Small intestine (tissue), 7 donors: ENCODE results near the gene PPARA. TPM values are rescaled to one million over a fixed set of nuclear protein-coding genes. Genes with fewer than 3 reads are reported as not detected.
A peak's percentile ranks its signal among the peaks of the same experiment; 100 is the strongest.

Experiments used
- DNase-seq, 2 donors: peaks; one replicate each; pipeline versions ENCODE4 v3.0.0 to v3.0.0-alpha.2; 2013
- FAIRE-seq: peaks from 2 replicates; lab custom pipeline; 2012; peaks lifted over from hg19 to GRCh38; lab: Jason Lieb, UNC
- H3K27ac ChIP-seq, 3 donors: one replicate each; pipeline ENCODE4 v1.5.1; 2013; ENCODE audit warnings: low read length in 2 of 3, mild to moderate bottlenecking in 2 of 3, control low read depth in 1 of 3, inconsistent platforms in 1 of 3, low read depth in 1 of 3, moderate library complexity in 1 of 3
- H3K27me3 ChIP-seq, 3 donors: one replicate each; pipeline ENCODE4 v1.6.1; 2013; ENCODE audit warnings: low read length in 3 of 3, inconsistent platforms in 1 of 3; ENCODE audit not compliant: control insufficient read depth in 3 of 3, insufficient read depth in 3 of 3
- H3K36me3 ChIP-seq, 3 donors: one replicate each; pipeline ENCODE4 v1.6.1; 2013; ENCODE audit warnings: low read length in 3 of 3, inconsistent platforms in 1 of 3, low read depth in 1 of 3, mild to moderate bottlenecking in 1 of 3, moderate library complexity in 1 of 3; ENCODE audit not compliant: control insufficient read depth in 3 of 3, insufficient read depth in 2 of 3
- H3K4me1 ChIP-seq, 3 donors: one replicate each; pipeline ENCODE4 v1.6.1; 2013; ENCODE audit warnings: low read length in 2 of 3, inconsistent platforms in 1 of 3, low read depth in 1 of 3, mild to moderate bottlenecking in 1 of 3, moderate library complexity in 1 of 3; ENCODE audit not compliant: control insufficient read depth in 3 of 3, insufficient read depth in 2 of 3
- H3K4me3 ChIP-seq, 3 donors: one replicate each; pipeline ENCODE4 v1.5.1; 2013; ENCODE audit warnings: low read length in 3 of 3, control low read depth in 1 of 3, inconsistent platforms in 1 of 3, low read depth in 1 of 3, mild to moderate bottlenecking in 1 of 3, moderate library complexity in 1 of 3
- H3K9me3 ChIP-seq, 2 donors: one replicate each; pipeline ENCODE4 v1.6.1; 2013; ENCODE audit warnings: low read depth in 1 of 2, low read length in 1 of 2; ENCODE audit not compliant: control insufficient read depth in 2 of 2, insufficient read depth in 1 of 2
- WGBS, 3 donors: extraction: QIAGEN DNeasy Blood & Tissue Kit; methylation state at CpG; one replicate each; pipeline ENCODE4 v1.1.7; 2013; 5-methylcytosine and 5-hydroxymethylcytosine counted together
- polyA plus RNA-seq, 4 donors: library from polyadenylated mRNA; stranded (reverse) in 3 of 4; unstranded in 1 of 4; fragments of 200-250 nt in 3 of 4; fragments of 120-200 nt in 1 of 4; gene quantifications; one replicate each; pipeline versions ENCODE4 v1.2.1 to v1.2.3, GENCODE V29; 2013
- donor health status: healthy with polysubstance abuse.
- donor health status: control.
- donor health status: control.
- donor health status: Bipolar disorder and iron deficiency.
- donor health status: healthy.

PPARA gene
- polyA plus RNA-seq, 4 donors, result 19.9 to 53.6 (median 23.0) TPM

DNA sequence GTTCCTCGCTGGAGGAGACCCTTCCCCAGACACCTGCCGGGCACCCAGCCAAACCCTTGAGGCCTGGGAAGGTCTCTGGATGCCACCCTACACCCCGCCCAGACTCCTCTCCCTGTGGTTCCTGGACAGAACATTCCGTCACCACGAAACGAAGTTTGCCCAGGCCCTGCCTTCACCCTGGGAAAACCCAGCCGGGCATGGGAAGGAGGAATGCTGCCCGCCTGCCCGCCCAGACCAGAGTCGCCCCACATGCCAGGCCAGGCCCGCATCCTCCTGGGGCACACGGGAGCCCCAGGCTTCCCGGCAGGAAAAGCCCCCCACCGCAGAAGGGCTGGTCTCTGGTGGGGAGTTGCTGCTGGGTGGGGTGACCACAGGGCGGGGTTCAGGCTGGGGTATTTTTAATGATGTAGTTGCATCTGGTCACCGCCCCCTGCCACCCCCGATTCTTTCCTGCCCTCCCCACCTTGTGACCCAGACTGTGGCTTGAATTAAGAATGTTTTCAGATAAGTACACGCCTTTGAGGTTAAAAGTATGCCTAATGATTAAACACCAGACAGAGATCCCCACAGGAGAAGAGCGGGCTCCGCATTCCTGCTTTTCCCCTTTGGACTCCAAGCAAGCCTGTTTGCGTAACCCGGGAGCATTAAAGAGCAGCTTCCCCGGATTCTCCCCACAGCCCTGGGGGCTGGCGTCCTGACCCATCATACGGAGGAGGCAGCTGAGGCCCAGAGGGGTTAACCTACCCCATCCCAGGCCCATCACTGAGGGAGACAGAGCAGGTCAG is 44.6 kb upstream of the PPARA start:
- no peak for FAIRE-seq

DNA sequence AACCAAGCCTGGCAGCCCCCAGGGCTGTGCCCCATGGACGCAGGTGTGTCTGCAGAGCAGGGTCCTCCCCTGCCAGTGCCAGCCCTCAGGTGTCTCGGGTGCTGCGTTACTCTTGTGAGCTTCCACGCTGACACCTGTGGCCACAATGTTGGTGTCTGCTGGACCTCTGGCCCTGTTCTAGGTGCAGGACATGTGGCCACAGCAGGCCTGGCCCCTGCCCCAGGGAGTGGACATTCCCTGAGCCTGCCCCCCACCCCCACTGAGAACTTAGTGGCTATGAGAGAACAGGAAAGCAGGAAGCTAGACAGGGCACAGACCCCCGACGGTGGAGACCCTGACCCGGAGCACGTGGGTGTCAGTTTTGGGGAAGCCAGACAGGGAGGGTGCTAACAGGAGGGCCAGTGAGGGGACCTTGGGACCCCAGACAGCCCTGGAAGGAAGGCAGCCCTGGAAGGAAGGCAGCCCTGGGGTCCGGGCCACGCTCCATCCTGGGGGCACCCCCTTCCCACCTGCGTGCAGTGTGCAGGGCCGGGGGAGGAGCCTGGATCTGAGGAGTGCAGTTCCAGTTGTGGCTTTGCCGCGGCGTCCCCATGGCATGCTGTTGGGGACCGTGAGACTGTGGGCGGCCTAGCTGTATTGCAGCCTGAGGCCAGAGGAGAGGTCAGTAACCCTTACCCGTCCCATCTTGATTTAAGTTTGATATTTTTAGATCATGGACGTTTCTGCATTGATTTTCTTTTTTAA is 43.9 kb upstream of the PPARA start:
- H3K4me3 ChIP-seq, result no peak overlapping the region
- no peak for FAIRE-seq
- DNase-seq, result no peak

More for the DNA sequence above, 44.6 kb upstream of the PPARA start:
- H3K36me3 ChIP-seq, result peaks cover 3 to 82% (median 9%) of the 10 kb centered on the region in 3 donors
- DNase-seq, result peak; percentile 90 to 92
- no peak overlapping the region for H3K4me3 ChIP-seq
- 16 to 47% (median 32%) methylated on average over 25 of the region's 25 CpGs for WGBS, 3 donors
- no peaks in the 10 kb centered on the region for H3K27me3 ChIP-seq
- H3K9me3 ChIP-seq, result no peaks in the 10 kb centered on the region
- H3K4me1 ChIP-seq, result peaks cover 13 to 53% (median 16%) of the 10 kb centered on the region in 3 donors
- peak overlapping the region; percentile 76 to 94 (median 94) for H3K27ac ChIP-seq

DNA sequence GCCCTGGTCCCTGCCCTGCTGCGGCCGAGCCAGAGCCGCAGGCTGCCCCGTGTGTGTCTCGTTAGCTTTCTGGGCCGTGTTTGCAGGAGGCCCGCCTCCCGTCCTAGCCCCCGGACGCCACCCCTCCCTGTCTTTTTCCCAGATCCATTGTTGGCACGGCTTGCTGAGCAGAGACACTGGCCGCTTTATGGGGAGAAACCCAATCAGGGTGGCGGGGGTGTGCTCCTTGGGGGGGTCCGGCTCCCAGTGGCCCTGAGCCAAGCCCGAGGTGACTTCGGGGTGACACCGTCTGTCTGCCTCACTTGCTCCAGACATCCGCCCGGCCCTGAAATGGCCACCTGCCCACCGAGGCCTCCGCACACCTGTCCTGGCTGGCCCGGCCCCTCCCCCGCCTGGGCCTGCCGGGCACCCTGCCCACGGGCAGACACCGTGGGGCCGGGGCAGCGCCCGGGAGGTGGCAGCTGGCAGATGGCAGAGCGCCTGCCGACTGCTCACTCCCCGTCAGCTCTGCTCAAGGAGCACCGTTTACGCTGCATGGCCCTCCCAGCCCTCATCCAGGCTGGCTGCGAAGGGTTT is 43.1 kb upstream of the PPARA start:
- Histone ChIP-seq H3K36me3 (peaks cover 5 to 82% (median 10%) of the 10 kb centered on the region in 3 donors), H3K4me3 (no peak overlapping the region), H3K27ac (peak overlapping the region in 2 of 3 donors; percentile 22 to 76), H3K4me1 (peaks cover 13 to 53% (median 16%) of the 10 kb centered on the region in 3 donors), H3K27me3 (no peaks in the 10 kb centered on the region), H3K9me3 (no peaks in the 10 kb centered on the region)
- 17 to 51% (median 33%) methylated on average over 28 to 35 of the region's 35 CpGs for WGBS, 3 donors
- DNase-seq (peak in 1 of 2 donors; percentile 58), FAIRE-seq (no peak)

More for the DNA sequence above, 43.9 kb upstream of the PPARA start:
- H3K27ac ChIP-seq, result peak overlapping the region; percentile 76 to 94 (median 94)
- H3K36me3 ChIP-seq, result peaks cover 3 to 82% (median 8%) of the 10 kb centered on the region in 3 donors
- H3K4me1 ChIP-seq, result peaks cover 13 to 53% (median 16%) of the 10 kb centered on the region in 3 donors
- 38 to 53% (median 43%) methylated on average over 15 to 19 of the region's 19 CpGs for WGBS, 3 donors
- no peaks in the 10 kb centered on the region for H3K9me3 ChIP-seq
- no peaks in the 10 kb centered on the region for H3K27me3 ChIP-seq

DNA sequence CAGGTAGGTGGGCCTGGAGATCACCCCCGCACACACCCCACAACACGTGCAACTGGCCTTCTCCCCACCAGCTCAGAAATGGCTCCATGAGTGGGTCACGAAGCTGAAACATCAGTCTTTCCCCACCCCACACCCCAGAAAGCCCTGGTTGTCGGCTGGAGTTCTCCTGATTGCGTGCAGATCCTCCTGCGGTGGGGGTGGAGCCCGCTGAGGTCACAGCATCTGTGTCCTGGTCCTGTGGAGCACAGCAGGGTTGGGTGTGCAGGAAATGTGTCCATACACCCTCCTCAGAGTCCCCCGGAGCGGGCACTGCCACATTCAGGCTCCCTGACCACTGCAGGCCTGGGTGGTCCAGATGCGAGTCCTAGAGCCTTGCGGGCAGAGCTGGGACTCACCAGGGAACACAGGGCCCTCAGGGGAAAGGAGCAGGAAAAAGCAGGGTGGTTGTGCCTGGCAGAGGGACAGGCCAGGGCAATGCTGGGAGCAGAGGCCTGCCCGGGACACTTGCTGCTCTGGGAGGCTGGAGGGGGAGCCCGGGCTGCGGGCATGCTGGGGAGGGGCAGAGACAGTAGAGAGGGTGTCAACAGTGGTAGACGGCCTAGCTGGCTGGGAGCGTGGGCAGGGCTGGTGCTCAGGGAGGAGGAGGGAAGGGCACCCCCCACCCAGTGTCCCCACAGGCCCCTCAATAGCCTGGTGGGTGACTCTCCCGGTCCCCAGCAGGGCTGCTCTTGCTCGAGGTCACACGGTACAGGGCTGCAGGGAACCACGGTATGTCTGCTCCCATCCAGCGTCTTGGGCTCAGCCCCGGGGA is 42.4 kb upstream of the PPARA start:
- Histone ChIP-seq H3K36me3 (peaks cover 8 to 82% (median 8%) of the 10 kb centered on the region in 3 donors), H3K4me3 (no peak overlapping the region), H3K9me3 (no peaks in the 10 kb centered on the region), H3K4me1 (peaks cover 13 to 53% (median 16%) of the 10 kb centered on the region in 3 donors), H3K27ac (peak overlapping the region in 2 of 3 donors; percentile 22 to 76), H3K27me3 (no peaks in the 10 kb centered on the region)
- WGBS, 3 donors, result 67 to 72% (median 70%) methylated on average over 22 of the region's 22 CpGs
- DNase-seq (no peak), FAIRE-seq (no peak)

DNA sequence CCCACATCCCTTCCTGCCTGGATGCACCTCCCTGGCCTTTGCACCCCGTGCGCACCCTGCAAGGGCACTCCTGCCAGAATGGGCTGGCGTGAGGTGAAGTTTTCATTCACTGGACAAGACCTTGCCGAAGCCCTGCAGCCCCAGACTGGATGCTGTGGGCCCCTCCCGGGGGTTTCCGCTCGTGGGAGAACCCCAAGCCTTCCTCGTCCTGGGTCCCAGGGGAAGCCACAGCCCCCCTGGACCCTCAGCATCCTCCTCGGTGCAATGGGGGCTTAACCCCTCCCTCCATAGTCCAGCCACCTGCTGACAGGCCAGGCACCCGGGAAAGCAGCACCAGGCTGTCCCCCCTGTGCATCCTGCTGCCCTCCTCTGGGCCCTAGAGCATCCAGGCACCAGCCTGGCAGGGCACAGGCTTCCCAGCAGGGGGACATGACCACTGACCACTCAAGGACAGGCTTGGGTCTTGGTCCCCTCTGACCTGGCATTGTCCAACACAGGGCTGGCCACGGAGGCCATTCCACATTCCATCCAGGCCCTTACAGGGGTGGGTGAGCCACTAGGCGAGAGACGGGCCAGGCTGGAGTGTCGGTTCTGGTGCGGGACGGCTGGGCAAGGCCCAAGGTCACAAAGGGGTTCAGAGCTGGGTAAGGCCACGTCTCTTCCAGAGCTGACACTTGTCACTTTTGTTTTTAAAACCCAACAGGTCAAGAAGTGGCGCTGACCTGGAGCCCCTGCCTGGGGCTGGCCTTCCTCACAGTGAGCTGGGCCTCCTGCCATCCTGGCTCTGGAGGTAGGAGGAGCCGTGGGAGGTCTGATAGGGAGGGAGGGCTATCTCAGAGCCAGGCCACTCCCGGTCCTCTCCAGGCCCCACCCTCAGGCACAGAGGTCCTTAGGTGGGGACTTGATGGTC is 41.5 kb upstream of the PPARA start:
- peak; percentile 62 to 67 for DNase-seq
- no peak for FAIRE-seq
- Histone ChIP-seq H3K9me3 (no peaks in the 10 kb centered on the region), H3K36me3 (peaks cover 4 to 83% (median 6%) of the 10 kb centered on the region in 3 donors), H3K27me3 (no peaks in the 10 kb centered on the region), H3K4me3 (no peak overlapping the region), H3K4me1 (peaks cover 13 to 53% (median 16%) of the 10 kb centered on the region in 3 donors), H3K27ac (peak overlapping the region in 2 of 3 donors; percentile 12 to 76)
- WGBS, 3 donors, result 52 to 64% (median 62%) methylated on average over 20 of the region's 20 CpGs

DNA sequence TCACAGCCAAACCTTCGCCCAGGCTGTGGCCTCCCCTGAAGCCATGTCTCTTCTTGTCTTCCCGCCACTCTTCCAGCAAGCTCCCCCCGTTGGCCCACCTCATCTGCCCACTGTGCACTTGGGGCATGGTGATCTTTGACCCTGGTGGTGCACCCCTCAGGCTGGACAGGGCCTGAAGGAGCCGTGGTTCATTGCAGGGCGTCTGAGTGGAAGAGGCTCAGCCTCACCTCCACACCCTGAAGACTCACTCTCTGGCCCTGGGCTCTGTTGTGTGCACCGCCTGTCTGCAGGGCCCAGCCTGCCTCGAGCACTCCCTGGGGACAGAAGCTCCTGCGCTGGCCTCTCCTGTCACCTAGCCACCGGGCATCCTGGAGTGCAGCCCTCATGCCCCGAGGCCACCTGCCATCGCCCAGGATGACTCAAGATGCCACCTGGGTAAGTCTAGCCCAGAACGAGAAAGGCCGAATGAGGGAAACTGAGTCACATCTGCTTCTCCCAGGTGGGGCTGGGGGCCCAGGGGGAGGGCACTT is 40.8 kb upstream of the PPARA start:
- no peaks in the 10 kb centered on the region for H3K27me3 ChIP-seq
- H3K36me3 ChIP-seq, result peaks cover 4 to 86% (median 6%) of the 10 kb centered on the region in 3 donors
- 79 to 82% (median 80%) methylated on average over 12 to 13 of the region's 13 CpGs for WGBS, 3 donors
- H3K9me3 ChIP-seq, result no peaks in the 10 kb centered on the region
- no peak for FAIRE-seq
- H3K4me3 ChIP-seq, result no peak overlapping the region
- DNase-seq, result no peak
- peak overlapping the region in 1 of 3 donors; percentile 76 for H3K27ac ChIP-seq
- H3K4me1 ChIP-seq, result peaks cover 8 to 51% (median 16%) of the 10 kb centered on the region in 3 donors

DNA sequence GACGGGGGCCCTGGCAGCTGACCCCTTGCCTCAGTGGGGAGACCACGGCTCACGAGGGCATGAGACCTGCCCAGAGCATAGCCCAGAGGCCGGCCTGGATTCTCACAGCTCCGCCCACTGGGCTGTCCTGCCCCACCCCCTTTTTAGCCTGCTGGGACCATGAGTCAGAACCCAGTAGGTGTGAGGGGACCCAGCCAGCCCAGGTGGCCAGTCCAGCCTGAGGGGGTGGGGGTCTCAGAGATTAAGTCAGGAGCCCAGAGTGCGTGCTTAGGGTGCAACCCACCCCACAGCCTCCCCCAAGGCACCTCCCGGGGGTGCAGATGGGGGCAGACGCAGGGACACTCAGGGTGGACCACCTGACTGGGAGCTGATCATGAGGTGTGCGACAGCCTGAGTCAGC is 40.1 kb upstream of the PPARA start:
- 73 to 79% (median 76%) methylated on average over 9 of the region's 9 CpGs for WGBS, 3 donors
- FAIRE-seq, result no peak
- H3K27ac ChIP-seq, result peak overlapping the region in 1 of 3 donors; percentile 18
- no peak overlapping the region for H3K4me3 ChIP-seq
- DNase-seq, result no peak
- no peaks in the 10 kb centered on the region for H3K27me3 ChIP-seq
- no peaks in the 10 kb centered on the region for H3K9me3 ChIP-seq
- peaks cover 4 to 82% (median 6%) of the 10 kb centered on the region in 3 donors for H3K36me3 ChIP-seq
- H3K4me1 ChIP-seq, result peaks cover 8 to 44% (median 16%) of the 10 kb centered on the region in 3 donors
